A549 (cell line): Measurements from ENCODE around the gene ZC3H11A. TPM values are rescaled to one million over a fixed set of nuclear protein-coding genes. Genes with fewer than 3 reads are reported as not detected.
"Not testable (repeated sequence)": the region's sequence is repeated elsewhere in the genome, so short reads cannot be mapped to it uniquely, and the experiment has no call there.

Experiments used
- ATAC-seq, 2 experiments: fragments of 200-7000 bp in 1 of 2; fragments of >200 bp in 1 of 2; cut with Nextera tagmentation in 1 of 2; cut with Tn5 transposase in 1 of 2; 3 replicates each; pipeline versions ENCODE4 v1.8.0 to v1.9.1; 2018 to 2020; ENCODE audit warnings: mild to moderate bottlenecking in 1 of 2, moderate library complexity in 1 of 2
- CTCF ChIA-PET: fragments of 300-600 bp; sonication (Branson Sonifier 250); formaldehyde crosslinking; extraction: SDS; loops from one replicate; lab custom pipeline; 2021; ENCODE audit warnings: antibody characterized with exemption, inconsistent platforms; lab: Yijun Ruan, JAX
- POLR2A ChIA-PET: fragments of 350-600 bp; formaldehyde crosslinking; extraction: SDS; loops from one replicate; lab custom pipeline; 2021; ENCODE audit warnings: antibody characterized with exemption, inconsistent platforms; lab: Yijun Ruan, JAX
- DNase-seq, 2 experiments: peaks; one replicate each; pipeline versions ENCODE4 v3.0.0 to v3.0.0-alpha.2; 2011 to 2016; ENCODE audit warnings: low read depth in 1 of 2, low spot score in 1 of 2
- FAIRE-seq: peaks from 2 replicates; lab custom pipeline; 2011; peaks lifted over from hg19 to GRCh38; lab: Jason Lieb, UNC
- H3K27ac ChIP-seq, 2 experiments: fragments of >200 bp; sonication (Bioruptor Twin); formaldehyde crosslinking; 3 replicates each; pipeline ENCODE4 v1.5.1; 2016 to 2017
- H3K4me1 ChIP-seq: fragments of >200 bp; sonication (Bioruptor Twin); formaldehyde crosslinking; 3 replicates; pipeline ENCODE4 v1.6.1; 2016
- H3K4me2 ChIP-seq: fragments of >200 bp; sonication (Bioruptor Twin); formaldehyde crosslinking; 3 replicates; pipeline ENCODE4 v1.6.1; 2016
- H3K4me3 ChIP-seq: fragments of >200 bp; sonication (Bioruptor Twin); formaldehyde crosslinking; 3 replicates; pipeline ENCODE4 v1.5.1; 2016
- H3K9me3 ChIP-seq: fragments of >200 bp; sonication (Bioruptor Twin); formaldehyde crosslinking; 3 replicates; pipeline ENCODE4 v1.6.1; 2016
- CEBPB ChIP-seq, 2 experiments: fragments of >200 bp in 1 of 2; sonication (Bioruptor Twin) in 1 of 2; formaldehyde crosslinking in 1 of 2; IDR thresholded peaks; 2 replicates each; pipeline ENCODE4 v1.6.1; 2012 to 2016
- CHD2 ChIP-seq: fragments of 150-350 bp; IDR thresholded peaks from 2 replicates; pipeline ENCODE4 v1.6.1; 2014; ENCODE audit warnings: low read length; ENCODE audit not compliant: partially characterized antibody
- CHD4 ChIP-seq: fragments of 200-600 bp; sonication (generic); IDR thresholded peaks from 2 replicates; pipeline ENCODE4 v1.6.1; 2016; ENCODE audit warnings: antibody characterized with exemption, mild to moderate bottlenecking, borderline replicate concordance
- EHF ChIP-seq: fragments of 250-450 bp; sonication (Bioruptor Pico); IDR thresholded peaks from 2 replicates; pipeline ENCODE4 v1.5.0; 2020; ENCODE audit warnings: mild to moderate bottlenecking
- GATA3 ChIP-seq: IDR thresholded peaks from 2 replicates; pipeline ENCODE4 v1.6.1; 2012; ENCODE audit warnings: borderline replicate concordance
- HEYL ChIP-seq: fragments of 250-450 bp; sonication (Bioruptor Pico); IDR thresholded peaks from 2 replicates; pipeline ENCODE4 v1.8.0; 2021; ENCODE audit warnings: mild to moderate bottlenecking, moderate library complexity
- HOXA7 ChIP-seq: fragments of 250-450 bp; sonication (Bioruptor Pico); IDR thresholded peaks from 2 replicates; pipeline ENCODE4 v1.5.0; 2020; ENCODE audit warnings: mild to moderate bottlenecking, moderate library complexity
- HOXB13 ChIP-seq: fragments of 250-450 bp; sonication (Bioruptor Pico); IDR thresholded peaks from 2 replicates; pipeline ENCODE4 v1.5.0; 2020; ENCODE audit warnings: low read depth, mild to moderate bottlenecking, moderate library complexity
- HOXB5 ChIP-seq: fragments of 250-450 bp; sonication (Bioruptor Pico); IDR thresholded peaks from 2 replicates; pipeline ENCODE4 v1.5.0; 2020; ENCODE audit warnings: mild to moderate bottlenecking, moderate library complexity
- JUN ChIP-seq, 2 experiments: fragments of >200 bp; sonication (Bioruptor Twin); formaldehyde crosslinking; IDR thresholded peaks; 2 replicates in 1 of 2; 3 replicates in 1 of 2; pipeline ENCODE4 v1.6.1; 2016 to 2017
- JUNB ChIP-seq: fragments of >200 bp; sonication (Bioruptor Twin); formaldehyde crosslinking; IDR thresholded peaks from 2 replicates; pipeline ENCODE4 v1.6.1; 2016
- MAFK ChIP-seq: fragments of 450-650 bp; IDR thresholded peaks from 2 replicates; pipeline ENCODE4 v1.6.1; 2014; ENCODE audit not compliant: partially characterized antibody
- MAZ ChIP-seq: fragments of 150-350 bp; IDR thresholded peaks from 2 replicates; pipeline ENCODE4 v1.6.1; 2014; ENCODE audit warnings: antibody characterized with exemption, low read depth, low read length, borderline replicate concordance
- NPAS2 ChIP-seq: fragments of 250-450 bp; sonication (Bioruptor Pico); IDR thresholded peaks from 2 replicates; pipeline ENCODE4 v1.8.0; 2022; ENCODE audit warnings: mild to moderate bottlenecking, moderate library complexity, borderline replicate concordance
- NR3C1 ChIP-seq: fragments of >200 bp; sonication (Bioruptor Twin); formaldehyde crosslinking; IDR thresholded peaks from 3 replicates; pipeline ENCODE4 v1.6.1; 2017
- RCOR1 ChIP-seq: fragments of 150-350 bp; IDR thresholded peaks from 2 replicates; pipeline ENCODE4 v1.6.1; 2014; ENCODE audit warnings: antibody characterized with exemption, low read length, low read depth
- RNF2 ChIP-seq: fragments of 200-600 bp; sonication (generic); IDR thresholded peaks from 2 replicates; pipeline ENCODE4 v1.6.1; 2016; ENCODE audit warnings: low read depth, mild to moderate bottlenecking, antibody characterized with exemption, moderate library complexity, borderline replicate concordance
- SREBF2 ChIP-seq: fragments of 450-650 bp; IDR thresholded peaks from 2 replicates; pipeline ENCODE4 v1.6.1; 2014; ENCODE audit warnings: mild to moderate bottlenecking, moderate library complexity
- TP53 ChIP-seq: fragments of 250-450 bp; sonication (Bioruptor Pico); IDR thresholded peaks from 2 replicates; pipeline ENCODE4 v1.5.0; 2021; ENCODE audit warnings: mild to moderate bottlenecking, moderate library complexity
- ZNF302 ChIP-seq: fragments of 250-450 bp; sonication (Bioruptor Pico); IDR thresholded peaks from 2 replicates; pipeline ENCODE4 v1.9.0; 2021; ENCODE audit warnings: inconsistent platforms, mild to moderate bottlenecking, moderate library complexity
- ZSCAN20 ChIP-seq: fragments of 250-450 bp; sonication (Bioruptor Pico); IDR thresholded peaks from 2 replicates; pipeline ENCODE4 v1.8.0; 2022; ENCODE audit warnings: mild to moderate bottlenecking, moderate library complexity
- WGBS: methylation state at CpG from one replicate; pipeline ENCODE4 v1.1.6; 2017; ENCODE audit errors: missing lambda C conversion rate; 5-methylcytosine and 5-hydroxymethylcytosine counted together
- polyA plus RNA-seq, 4 experiments: library from polyadenylated mRNA; depleted of rRNA in 3 of 4; stranded (reverse); fragments of >200 nt; fragmentation: RNase III in 1 of 4; extraction: RNeasy Plus Mini Kit Qiagen cat#74134 plus additional on column Dnase treatment in 1 of 4; gene quantifications; 2 replicates in 3 of 4; 3 replicates in 1 of 4; pipeline ENCODE4 v1.2.3, GENCODE V29; 2011 to 2017
- TF ChIP-seq, protein P1 (sequence below): fragments of >200 bp; sonication (Bioruptor Twin); formaldehyde crosslinking; IDR thresholded peaks from 3 replicates; pipeline ENCODE4 v1.6.1; 2016
- TF ChIP-seq, protein P2 (sequence below): fragments of >200 bp; sonication (Bioruptor Twin); formaldehyde crosslinking; IDR thresholded peaks from 2 replicates; pipeline ENCODE4 v1.6.1; 2016
- TF ChIP-seq, protein P3 (sequence below): IDR thresholded peaks from 2 replicates; pipeline ENCODE4 v1.6.1; 2012
- TF ChIP-seq, protein P4 (sequence below): fragments of 200-600 bp; sonication (generic); IDR thresholded peaks from 2 replicates; pipeline ENCODE4 v1.6.1; 2016; ENCODE audit warnings: antibody characterized with exemption, mild to moderate bottlenecking, moderate library complexity

ZC3H11A gene
- polyA plus RNA-seq, 2 of the 4 experiments (the other 2 are of a cell fraction), result 42.6 to 119 TPM

DNA sequence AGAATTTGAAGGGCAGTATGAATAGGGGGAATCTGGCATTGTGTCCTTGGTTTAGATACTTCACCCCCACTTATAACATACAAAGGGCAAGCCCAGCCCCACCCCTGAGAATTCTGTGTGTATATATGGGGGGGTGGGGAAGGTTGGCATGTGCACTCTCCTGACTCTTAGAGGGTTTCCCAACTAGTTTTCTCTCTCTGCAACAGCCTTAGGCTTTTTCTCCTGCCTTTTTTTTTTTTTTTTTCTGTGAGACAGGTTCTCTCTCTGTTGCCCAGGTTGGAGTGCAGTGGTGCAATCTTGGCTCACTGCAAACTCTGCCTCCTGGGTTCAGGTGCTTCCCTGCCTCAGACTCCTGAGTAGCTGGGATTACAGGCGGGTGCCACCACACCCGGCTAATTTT, 2.9 kb upstream of the ZC3H11A start:
- Histone ChIP-seq H3K27ac (no peak overlapping the region), H3K4me1 (peaks cover 10% of the 10 kb centered on the region; the same call in 2 of the 3 replicates), H3K9me3 (no peaks in the 10 kb centered on the region)
- WGBS, result 100% methylated on average over 2 of the region's 2 CpGs
- CTCF ChIA-PET, result no interaction called here
- no peak for ATAC-seq
- no peak for DNase-seq
- TF ChIP-seq CHD4, result no peak
- no peak for TF ChIP-seq RCOR1
- no peak for TF ChIP-seq CEBPB (IDR thresholded peaks at IDR 0.05)
- no peak for TF ChIP-seq GATA3
- no peak for TF ChIP-seq RNF2
- TF ChIP-seq CHD2, result no peak
- no peak for TF ChIP-seq NR3C1
- no peak for TF ChIP-seq HOXA7 (CRISPR knock-in tag)
- no peak for TF ChIP-seq MAFK
- TF ChIP-seq JUN (IDR thresholded peaks at IDR 0.05), result no peak
- no peak for TF ChIP-seq ZNF302 (CRISPR knock-in tag)
- TF ChIP-seq, all 56 proteins: peak for 0
- POLR2A ChIA-PET, result no interaction called here
- FAIRE-seq, result no peak
- Histone ChIP-seq H3K4me3 (no peak overlapping the region), H3K4me2 (no peak overlapping the region)

DNA sequence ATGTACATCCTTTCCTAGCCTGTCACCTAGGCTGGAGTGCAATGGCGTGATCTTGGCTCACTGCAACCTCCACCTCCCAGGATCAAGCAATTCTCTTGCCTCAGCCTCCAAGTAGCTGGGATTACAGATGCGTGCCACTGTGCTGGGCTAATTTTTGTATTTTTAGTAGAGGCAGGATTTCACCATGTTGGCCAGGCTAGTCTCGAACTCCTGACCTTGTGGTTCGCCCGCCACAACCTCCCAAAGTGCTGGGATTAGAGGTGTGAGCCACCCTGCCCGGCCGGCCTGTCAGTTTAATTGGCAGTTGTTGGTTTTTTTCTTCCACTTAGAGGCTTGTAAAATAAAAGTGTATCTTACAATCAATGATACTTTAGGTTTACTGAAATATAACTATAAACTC, 1.9 kb upstream of the ZC3H11A start:
- WGBS, result 88% methylated on average over 7 of the region's 7 CpGs
- FAIRE-seq, DNase-seq, H3K4me2 ChIP-seq, ATAC-seq, H3K27ac ChIP-seq, H3K9me3 ChIP-seq, H3K4me3 ChIP-seq, POLR2A ChIA-PET: not testable (repeated sequence)
- CTCF ChIA-PET, result interaction anchor here (0.7 to 1.2 kb wide), 3 partner anchors 18 to 1329 kb away, joined by 3 read pairs; no protein-coding TSS in a partner anchor
- peaks cover 15% of the 10 kb centered on the region; the same call in 2 of the 3 replicates for H3K4me1 ChIP-seq

DNA sequence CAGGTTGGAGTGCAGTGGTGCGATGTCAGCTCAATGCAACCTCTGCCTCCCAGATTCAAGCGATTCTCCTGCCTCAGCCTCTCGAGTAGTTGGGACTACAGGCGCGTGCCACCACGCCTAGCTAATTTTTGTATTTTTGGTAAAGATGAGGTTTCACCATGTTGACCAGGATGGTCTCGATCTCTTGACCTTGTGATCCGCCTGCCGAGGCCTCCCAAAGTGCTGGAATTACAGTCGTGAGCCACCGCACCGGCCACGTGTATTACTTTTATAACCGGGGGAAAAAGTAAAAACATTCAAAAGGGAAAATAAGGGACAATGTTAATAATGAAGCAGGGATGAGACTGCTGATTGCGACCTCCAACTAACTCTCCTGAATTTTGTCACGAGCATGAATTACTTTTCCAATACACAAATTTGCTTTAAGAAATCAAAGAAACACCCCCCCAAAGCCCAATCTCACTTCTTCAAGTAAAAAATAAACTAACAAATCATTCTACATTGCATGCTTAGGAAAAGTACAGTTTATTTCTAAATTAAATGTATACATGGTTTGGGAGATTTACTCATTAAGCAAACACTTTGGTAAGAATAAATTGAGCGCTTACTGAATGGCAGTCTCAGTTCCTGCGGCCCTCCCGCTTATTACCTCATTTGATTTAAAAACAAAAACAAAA, 521 bp upstream of the ZC3H11A start:
- FAIRE-seq (no peak), DNase-seq (no peak), ATAC-seq (no peak)
- H3K4me1 ChIP-seq, result peaks cover 21% of the 10 kb centered on the region; the same call in 2 of the 3 replicates
- peak overlapping the region; percentile 94 to 97 for H3K27ac ChIP-seq
- H3K4me2 ChIP-seq, result peak overlapping the region; percentile 74
- CTCF ChIA-PET, result interaction anchor here (0.6 to 1.0 kb wide), 4 partner anchors 11 to 914 kb away, joined by 3 to 4 read pairs (median 4); no protein-coding TSS in a partner anchor
- H3K4me3 ChIP-seq, result peak overlapping the region; percentile 76
- no peaks in the 10 kb centered on the region for H3K9me3 ChIP-seq
- POLR2A ChIA-PET, result no interaction called here
- TF ChIP-seq HEYL (CRISPR knock-in tag) (no peak), ZSCAN20 (peak; percentile 21; the same call in 1 of the 2 replicates)
- WGBS, result 75% methylated on average over 19 of the region's 19 CpGs

DNA sequence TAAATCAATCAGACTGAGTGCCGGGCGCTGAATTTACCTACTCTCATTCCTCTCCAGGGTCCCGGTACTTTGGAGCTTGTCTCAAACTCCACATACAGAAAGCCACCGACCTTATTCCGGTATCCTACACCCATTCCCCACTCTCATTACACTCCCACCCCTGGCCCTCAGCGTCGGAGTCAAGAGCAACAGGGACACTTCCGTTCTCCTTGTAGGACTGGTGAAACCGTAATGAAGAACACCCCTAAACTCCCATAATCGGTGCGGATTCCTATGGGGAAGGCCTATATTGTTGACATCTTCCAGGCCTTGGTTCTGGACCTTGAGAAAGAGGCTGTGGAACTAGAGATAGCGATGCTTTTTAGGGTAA, 798 bp downstream of the ZC3H11A start:
- TF ChIP-seq MAZ, result no peak
- TF ChIP-seq HOXB5, result no peak
- no peak for TF ChIP-seq JUNB
- TF ChIP-seq CEBPB (IDR thresholded peaks at IDR 0.05), result no peak
- no peak for TF ChIP-seq HOXB13 (CRISPR knock-in tag)
- TF ChIP-seq, protein P1, sequence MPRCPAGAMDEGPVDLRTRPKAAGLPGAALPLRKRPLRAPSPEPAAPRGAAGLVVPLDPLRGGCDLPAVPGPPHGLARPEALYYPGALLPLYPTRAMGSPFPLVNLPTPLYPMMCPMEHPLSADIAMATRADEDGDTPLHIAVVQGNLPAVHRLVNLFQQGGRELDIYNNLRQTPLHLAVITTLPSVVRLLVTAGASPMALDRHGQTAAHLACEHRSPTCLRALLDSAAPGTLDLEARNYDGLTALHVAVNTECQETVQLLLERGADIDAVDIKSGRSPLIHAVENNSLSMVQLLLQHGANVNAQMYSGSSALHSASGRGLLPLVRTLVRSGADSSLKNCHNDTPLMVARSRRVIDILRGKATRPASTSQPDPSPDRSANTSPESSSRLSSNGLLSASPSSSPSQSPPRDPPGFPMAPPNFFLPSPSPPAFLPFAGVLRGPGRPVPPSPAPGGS, result no peak
- no peak for TF ChIP-seq NPAS2
- TF ChIP-seq CHD2, result no peak
- TF ChIP-seq GATA3, result no peak
- TF ChIP-seq, protein P2, sequence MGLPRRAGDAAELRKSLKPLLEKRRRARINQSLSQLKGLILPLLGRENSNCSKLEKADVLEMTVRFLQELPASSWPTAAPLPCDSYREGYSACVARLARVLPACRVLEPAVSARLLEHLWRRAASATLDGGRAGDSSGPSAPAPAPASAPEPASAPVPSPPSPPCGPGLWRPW, result no peak
- no peak for TF ChIP-seq SREBF2
- TF ChIP-seq, protein P3, sequence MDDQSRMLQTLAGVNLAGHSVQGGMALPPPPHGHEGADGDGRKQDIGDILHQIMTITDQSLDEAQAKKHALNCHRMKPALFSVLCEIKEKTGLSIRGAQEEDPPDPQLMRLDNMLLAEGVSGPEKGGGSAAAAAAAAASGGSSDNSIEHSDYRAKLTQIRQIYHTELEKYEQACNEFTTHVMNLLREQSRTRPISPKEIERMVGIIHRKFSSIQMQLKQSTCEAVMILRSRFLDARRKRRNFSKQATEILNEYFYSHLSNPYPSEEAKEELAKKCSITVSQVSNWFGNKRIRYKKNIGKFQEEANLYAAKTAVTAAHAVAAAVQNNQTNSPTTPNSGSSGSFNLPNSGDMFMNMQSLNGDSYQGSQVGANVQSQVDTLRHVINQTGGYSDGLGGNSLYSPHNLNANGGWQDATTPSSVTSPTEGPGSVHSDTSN, result no peak
- TF ChIP-seq, protein P4, sequence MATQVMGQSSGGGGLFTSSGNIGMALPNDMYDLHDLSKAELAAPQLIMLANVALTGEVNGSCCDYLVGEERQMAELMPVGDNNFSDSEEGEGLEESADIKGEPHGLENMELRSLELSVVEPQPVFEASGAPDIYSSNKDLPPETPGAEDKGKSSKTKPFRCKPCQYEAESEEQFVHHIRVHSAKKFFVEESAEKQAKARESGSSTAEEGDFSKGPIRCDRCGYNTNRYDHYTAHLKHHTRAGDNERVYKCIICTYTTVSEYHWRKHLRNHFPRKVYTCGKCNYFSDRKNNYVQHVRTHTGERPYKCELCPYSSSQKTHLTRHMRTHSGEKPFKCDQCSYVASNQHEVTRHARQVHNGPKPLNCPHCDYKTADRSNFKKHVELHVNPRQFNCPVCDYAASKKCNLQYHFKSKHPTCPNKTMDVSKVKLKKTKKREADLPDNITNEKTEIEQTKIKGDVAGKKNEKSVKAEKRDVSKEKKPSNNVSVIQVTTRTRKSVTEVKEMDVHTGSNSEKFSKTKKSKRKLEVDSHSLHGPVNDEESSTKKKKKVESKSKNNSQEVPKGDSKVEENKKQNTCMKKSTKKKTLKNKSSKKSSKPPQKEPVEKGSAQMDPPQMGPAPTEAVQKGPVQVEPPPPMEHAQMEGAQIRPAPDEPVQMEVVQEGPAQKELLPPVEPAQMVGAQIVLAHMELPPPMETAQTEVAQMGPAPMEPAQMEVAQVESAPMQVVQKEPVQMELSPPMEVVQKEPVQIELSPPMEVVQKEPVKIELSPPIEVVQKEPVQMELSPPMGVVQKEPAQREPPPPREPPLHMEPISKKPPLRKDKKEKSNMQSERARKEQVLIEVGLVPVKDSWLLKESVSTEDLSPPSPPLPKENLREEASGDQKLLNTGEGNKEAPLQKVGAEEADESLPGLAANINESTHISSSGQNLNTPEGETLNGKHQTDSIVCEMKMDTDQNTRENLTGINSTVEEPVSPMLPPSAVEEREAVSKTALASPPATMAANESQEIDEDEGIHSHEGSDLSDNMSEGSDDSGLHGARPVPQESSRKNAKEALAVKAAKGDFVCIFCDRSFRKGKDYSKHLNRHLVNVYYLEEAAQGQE, result no peak
- no peak for TF ChIP-seq EHF (CRISPR knock-in tag)
- no peak for TF ChIP-seq TP53
- 3% methylated on average over 12 of the region's 12 CpGs for WGBS

More for the DNA sequence above, 798 bp downstream of the ZC3H11A start:
- FAIRE-seq (no peak), ATAC-seq (peak; percentile 58 to 72), DNase-seq (peak in 1 of 2 experiments; percentile 48)
- H3K4me3 ChIP-seq, result peak overlapping the region; percentile 76
- POLR2A ChIA-PET, result no interaction called here
- CTCF ChIA-PET, result no interaction called here
- H3K9me3 ChIP-seq, result no peaks in the 10 kb centered on the region
- peaks cover 30% of the 10 kb centered on the region; the same call in 2 of the 3 replicates for H3K4me1 ChIP-seq
- peak overlapping the region; percentile 83 for H3K4me2 ChIP-seq
- H3K27ac ChIP-seq, result peak overlapping the region; percentile 94 to 97
